GM12891 (cell line): ENCODE data around the gene ZNF689.

Experiments used
- POLR2A ChIP-seq: IDR thresholded peaks from 2 replicates; pipeline ENCODE4 v1.6.1; 2011; ENCODE audit warnings: low read depth, low read length, control low read depth
- POLR2AphosphoS5 ChIP-seq: IDR thresholded peaks from 2 replicates; pipeline ENCODE4 v1.6.1; 2011; ENCODE audit warnings: low read depth, low read length, control low read depth
- POU2F2 ChIP-seq: IDR thresholded peaks from 2 replicates; pipeline ENCODE4 v1.6.1; 2011; ENCODE audit warnings: low read depth, mild to moderate bottlenecking, control low read depth, low read length, moderate library complexity
- SPI1 ChIP-seq: IDR thresholded peaks from 2 replicates; pipeline ENCODE4 v1.6.1; 2011; ENCODE audit warnings: low read depth, low read length, control low read depth
- TAF1 ChIP-seq: IDR thresholded peaks from 2 replicates; pipeline ENCODE4 v1.6.1; 2011; ENCODE audit warnings: low read depth, low read length, control low read depth

DNA sequence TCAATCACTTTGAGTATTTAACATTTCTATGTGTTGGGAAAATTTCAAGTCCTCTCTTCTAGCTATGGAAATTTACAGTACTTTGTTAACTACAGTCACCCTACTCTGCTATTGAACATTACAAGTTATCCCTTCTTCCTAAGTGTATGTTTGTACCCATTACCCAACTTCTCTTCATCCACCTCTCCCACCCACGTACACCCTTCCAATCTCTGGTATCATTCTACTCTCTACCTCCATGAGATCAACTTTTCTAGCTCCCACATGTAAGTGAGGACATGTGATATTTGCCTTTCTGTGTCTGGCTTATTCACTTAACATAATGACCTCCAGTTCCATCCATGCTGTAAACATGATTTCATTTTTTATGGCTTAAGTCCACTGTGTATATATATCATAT, 35.5 kb downstream of the ZNF689 start:
- TF ChIP-seq POLR2AphosphoS5 = no peak
- no peak for TF ChIP-seq POLR2A
- no peak for TF ChIP-seq POU2F2
- no peak for TF ChIP-seq SPI1
- TF ChIP-seq TAF1 = no peak
